Measurements from ENCODE around the gene PRDM16.

DNA sequence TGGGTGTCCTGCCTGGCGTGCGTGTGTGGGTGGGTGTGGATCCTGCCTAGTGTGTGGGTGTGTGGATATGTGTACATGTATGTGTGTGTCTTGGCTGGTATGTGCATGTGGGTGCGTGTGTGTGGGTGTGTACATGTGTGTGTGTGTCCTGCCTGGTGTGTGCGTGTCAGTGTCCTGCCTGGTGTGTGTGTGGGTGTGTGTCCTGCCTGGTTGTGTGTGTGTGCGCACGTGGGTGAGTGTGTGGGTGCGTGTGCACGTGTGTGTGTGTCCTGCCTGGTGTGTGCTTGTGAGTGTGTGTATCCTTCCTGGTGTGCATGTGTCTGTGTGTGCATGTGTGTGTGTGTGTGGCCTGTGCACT is 60.1 kb downstream of the PRDM16 start:
- TF ChIP-seq CTCF (IDR thresholded peaks at IDR 0.05) (no peak), EZH2 (IDR thresholded peaks at IDR 0.05; ENCODE audit: borderline replicate concordance, insufficient read depth, low read depth, low read length, poor library complexity, severe bottlenecking) (no peak)
